ENCODE data around the gene KRTAP5-9. TPM values are rescaled to one million over a fixed set of nuclear protein-coding genes. Genes with fewer than 3 reads are reported as not detected.
"Not testable (repeated sequence)": the region's sequence is repeated elsewhere in the genome, so short reads cannot be mapped to it uniquely, and the experiment has no call there.

Gene KRTAP5-9
- total and polyA plus RNA-seq, 10 of the 15 experiments (the other 5 are each of a cell fraction or from before 2014, with no cell fraction given), result 0.06 to 0.38 (median 0.19) TPM; not detected in 4

GRCh38 chr11:71575723-71576424 is 27.7 kb downstream of the KRTAP5-9 start:
- CTCF ChIA-PET, result interaction anchor here (0.8 to 1.7 kb wide), 3 partner anchors 13 to 621 kb away, joined by 3 to 5 read pairs (median 3); no protein-coding TSS in a partner anchor
- Histone ChIP-seq H3K9me3 (replicated peaks; ENCODE audit: control insufficient read depth, insufficient read depth, low read length) (no peaks in the 10 kb centered on the region), H3K27me3 (replicated peaks in 1 of 2; ENCODE audit: control insufficient read depth in 2 of 2, insufficient read depth in 2 of 2, low read length in 1 of 2) (no peaks in the 10 kb centered on the region; a peak in 2 of 4 replicates), H2AFZ (ENCODE audit: control insufficient read depth, low read depth, low read length) (no peak overlapping the region), H3K36me3 (ENCODE audit: control insufficient read depth in 2 of 2, insufficient read depth in 2 of 2, low read length in 1 of 2) (no peaks in the 10 kb centered on the region), H4K20me1 (ENCODE audit: control insufficient read depth, insufficient read depth) (no peaks in the 10 kb centered on the region; the same call in 1 of the 2 replicates), H3K4me3 (no peak overlapping the region), H3K4me2 (ENCODE audit: control insufficient read depth, insufficient read depth) (no peak overlapping the region), H3K79me2 (ENCODE audit: control insufficient read depth, insufficient read depth, low read length) (no peaks in the 10 kb centered on the region), H3K4me1 (ENCODE audit: control insufficient read depth, insufficient read depth, low read length) (no peaks in the 10 kb centered on the region), H3K27ac (ENCODE audit: control insufficient read depth, insufficient read depth) (no peak overlapping the region), H3K9ac (ENCODE audit: control insufficient read depth, insufficient read depth, low read length) (no peak overlapping the region)
- no peak for ATAC-seq
- FAIRE-seq, result no peak
- 57% methylated on average over 4 of the region's 4 CpGs for WGBS (ENCODE audit: insufficient coverage, insufficient replicate concordance, low lambda C conversion rate, missing lambda C conversion rate)
- DNase-seq (ENCODE audit: low read depth, low spot score), result no peak
- intact Hi-C loops (cut with micrococcal nuclease; ENCODE audit: unreplicated experiment) (no loop called here), in situ Hi-C loops (cut with MboI) (no loop called here)
- TF ChIP-seq ZSCAN29 (IDR thresholded peaks at IDR 0.05), result no peak
- no peak for TF ChIP-seq CTCF (IDR thresholded peaks at IDR 0.05 in 2 of 3, conservative IDR thresholded peaks at IDR 0.05 in 1 of 3; ENCODE audit: control insufficient read depth in 2 of 3, extremely low read depth in 1 of 3, insufficient read depth in 1 of 3, low read depth in 3 of 3, low read length in 3 of 3)
- no peak for TF ChIP-seq YY1 (IDR thresholded peaks at IDR 0.05; ENCODE audit: low read depth, low read length)
- TF ChIP-seq RBBP5 (conservative IDR thresholded peaks at IDR 0.05), result no peak
- no peak for TF ChIP-seq SMAD5 (IDR thresholded peaks at IDR 0.05; ENCODE audit: low read depth)
- TF ChIP-seq ZNF384 (IDR thresholded peaks at IDR 0.05; ENCODE audit: borderline replicate concordance, low read depth, low read length), result no peak
- TF ChIP-seq CEBPB (IDR thresholded peaks at IDR 0.05; ENCODE audit: borderline replicate concordance in 1 of 2, low read depth in 2 of 2, low read length in 2 of 2), result no peak
- no peak for TF ChIP-seq PBX3 (IDR thresholded peaks at IDR 0.05; ENCODE audit: insufficient replicate concordance, low read depth, low read length)
- TF ChIP-seq RELA (IDR thresholded peaks at IDR 0.05; ENCODE audit: borderline replicate concordance, partially characterized antibody), result no peak
- POLR2A ChIA-PET, result no interaction called here
- no TSS peak for BruUV-seq (replicated peaks)
- SMC1A ChIA-PET (ENCODE audit: uncharacterized antibody, unreplicated experiment), result no interaction called here
- RAD21 ChIA-PET (ENCODE audit: unreplicated experiment), result no interaction called here

GRCh38 chr11:71576688-71577465 is 28.7 kb downstream of the KRTAP5-9 start:
- H4K20me1 ChIP-seq (ENCODE audit: control insufficient read depth, insufficient read depth); SMC1A ChIA-PET (ENCODE audit: uncharacterized antibody, unreplicated experiment); DNase-seq (ENCODE audit: low read depth, low spot score); BruUV-seq (replicated peaks); H3K9me3 ChIP-seq (replicated peaks; ENCODE audit: control insufficient read depth, insufficient read depth, low read length); H3K4me2 ChIP-seq (ENCODE audit: control insufficient read depth, insufficient read depth); H3K36me3 ChIP-seq (ENCODE audit: control insufficient read depth in 2 of 2, insufficient read depth in 2 of 2, low read length in 1 of 2); ATAC-seq; H3K79me2 ChIP-seq (ENCODE audit: control insufficient read depth, insufficient read depth, low read length); H3K27ac ChIP-seq (ENCODE audit: control insufficient read depth, insufficient read depth); FAIRE-seq; RAD21 ChIA-PET (ENCODE audit: unreplicated experiment); intact Hi-C loops (cut with micrococcal nuclease; ENCODE audit: unreplicated experiment); H3K4me1 ChIP-seq (ENCODE audit: control insufficient read depth, insufficient read depth, low read length); H3K4me3 ChIP-seq; POLR2A ChIA-PET; H3K9ac ChIP-seq (ENCODE audit: control insufficient read depth, insufficient read depth, low read length); H2AFZ ChIP-seq (ENCODE audit: control insufficient read depth, low read depth, low read length); in situ Hi-C loops (cut with MboI); H3K27me3 ChIP-seq (replicated peaks in 1 of 2; ENCODE audit: control insufficient read depth in 2 of 2, insufficient read depth in 2 of 2, low read length in 1 of 2): not testable (repeated sequence)
- CTCF ChIA-PET, result interaction anchor here (1.2 to 1.7 kb wide), 2 partner anchors 13 to 14 kb away, joined by 3 to 5 read pairs; no protein-coding TSS in a partner anchor
- 65% methylated on average over 28 of the region's 41 CpGs for WGBS (ENCODE audit: insufficient coverage, insufficient replicate concordance, low lambda C conversion rate, missing lambda C conversion rate)

Data from GM12878 (cell line).